GM03348 (cell line): ENCODE results near the gene TOLLIP.
"Not testable (repeated sequence)": the region's sequence is repeated elsewhere in the genome, so short reads cannot be mapped to it uniquely, and the experiment has no call there.

Experiments
- DNase-seq: peaks from one replicate; pipeline ENCODE4 v3.0.0; 2012; ENCODE audit warnings: low spot score

TOLLIP gene

GRCh38 chr11:1281326-1281973, 28.0 kb downstream of the TOLLIP start:
- DNase-seq, result peak; percentile 40

GRCh38 chr11:1280116-1281035, 29.1 kb downstream of the TOLLIP start:
- no peak for DNase-seq

GRCh38 chr11:1279674-1280055, 29.8 kb downstream of the TOLLIP start:
- no peak for DNase-seq

GRCh38 chr11:1278766-1279673, 30.4 kb downstream of the TOLLIP start:
- DNase-seq, result no peak

- no peak for DNase-seq
These were observed 31.4 kb downstream of the TOLLIP start for GRCh38 chr11:1277936-1278512.

GRCh38 chr11:1276866-1277615, 32.4 kb downstream of the TOLLIP start:
- DNase-seq, result no peak

GRCh38 chr11:1276041-1276790, 33.2 kb downstream of the TOLLIP start:
- no peak for DNase-seq

- DNase-seq, result no peak
These were observed 34.4 kb downstream of the TOLLIP start for GRCh38 chr11:1275021-1275420.

GRCh38 chr11:1274501-1274900, 34.9 kb downstream of the TOLLIP start:
- no peak for DNase-seq

GRCh38 chr11:1272531-1272930, 36.9 kb downstream of the TOLLIP start:
- DNase-seq, result no peak

- no peak for DNase-seq
These were observed 37.5 kb downstream of the TOLLIP start for GRCh38 chr11:1271927-1272326.

GRCh38 chr11:1271406-1271805, 38.0 kb downstream of the TOLLIP start:
- no peak for DNase-seq

- no peak for DNase-seq
These were observed 38.4 kb downstream of the TOLLIP start for GRCh38 chr11:1271002-1271401.

- no peak for DNase-seq
These were observed 39.0 kb downstream of the TOLLIP start for GRCh38 chr11:1270476-1270875.

GRCh38 chr11:1269957-1270356, 39.5 kb downstream of the TOLLIP start:
- DNase-seq, result no peak

- no peak for DNase-seq
These were observed 41.9 kb downstream of the TOLLIP start for GRCh38 chr11:1267441-1268100.

- not testable (repeated sequence) for DNase-seq
These were observed 42.5 kb downstream of the TOLLIP start for GRCh38 chr11:1266976-1267375.

- DNase-seq, result not testable (repeated sequence)
These were observed 44.0 kb downstream of the TOLLIP start for GRCh38 chr11:1265480-1265879.

GRCh38 chr11:1264444-1264843, 45.0 kb downstream of the TOLLIP start:
- DNase-seq, result peak; percentile 65

- DNase-seq, result no peak
These were observed 46.4 kb downstream of the TOLLIP start for GRCh38 chr11:1263010-1263409.
